ENCODE results near the gene TELO2. TPM values are rescaled to one million over a fixed set of nuclear protein-coding genes. Genes with fewer than 3 reads are reported as not detected.

Gene TELO2
- total and polyA plus RNA-seq, 4 donors, result 12.9 to 19.3 (median 16.2) TPM

DNA sequence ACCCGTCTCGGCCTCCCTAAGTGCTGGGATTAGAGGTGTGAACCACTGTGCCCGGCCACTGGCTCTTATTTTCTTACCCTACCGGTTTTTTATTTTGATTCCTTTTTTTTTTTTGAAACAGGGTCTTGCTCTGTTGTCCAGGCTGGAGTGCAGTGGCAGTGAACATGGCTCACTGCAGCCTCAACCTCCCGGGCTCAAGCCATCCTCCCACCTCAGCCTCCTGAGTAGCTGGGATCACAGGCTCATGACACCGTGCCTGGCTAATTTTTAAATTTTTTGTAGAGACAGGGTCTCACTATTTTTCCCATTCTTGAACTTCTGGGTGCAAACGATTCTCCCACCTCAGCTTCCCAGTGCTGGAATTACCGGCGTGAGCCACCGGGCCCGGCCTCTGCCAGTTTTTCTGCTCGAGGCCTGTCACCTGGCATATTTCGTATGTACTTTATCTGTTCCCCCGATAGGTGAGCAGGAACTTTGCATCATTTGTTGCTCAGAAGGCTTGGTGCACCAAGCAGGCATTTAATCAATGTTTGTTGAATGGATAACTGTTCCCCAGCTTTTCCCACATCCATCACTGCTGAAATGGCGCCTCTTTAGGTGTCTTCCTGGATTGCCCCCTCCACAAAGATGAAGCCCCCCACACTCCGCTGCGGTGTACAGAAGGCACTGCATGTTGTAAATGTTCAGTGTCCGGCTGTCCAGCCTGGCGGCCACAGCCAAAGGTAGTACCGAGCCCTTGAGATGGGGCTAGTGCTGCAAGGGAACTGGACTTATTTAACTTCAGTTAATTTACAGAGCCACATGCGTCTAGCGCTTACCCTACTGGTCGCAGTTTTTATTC, 858 bp upstream of the TELO2 start:
- Histone ChIP-seq H3K27me3 (ENCODE audit: control insufficient read depth in 4 of 4, insufficient read depth in 4 of 4, low read length in 3 of 4) (no peaks in the 10 kb centered on the region), H3K36me3 (ENCODE audit: control insufficient read depth in 4 of 4, insufficient read depth in 3 of 4, low read depth in 1 of 4, low read length in 3 of 4) (peaks cover 0 to 18% (median 12%) of the 10 kb centered on the region in 4 donors), H3K4me3 (ENCODE audit: low read depth in 1 of 3, low read length in 3 of 3) (peak overlapping the region; percentile 50 to 87 (median 80)), H3K4me1 (ENCODE audit: control insufficient read depth in 4 of 4, insufficient read depth in 4 of 4, low read length in 3 of 4) (peaks cover 9 to 22% (median 16%) of the 10 kb centered on the region in 4 donors), H3K27ac (ENCODE audit: low read depth in 1 of 2, low read length in 2 of 2) (peak overlapping the region; percentile 52 to 78), H3K9me3 (ENCODE audit: control insufficient read depth in 4 of 4, low read length in 3 of 4) (no peaks in the 10 kb centered on the region), H3K9ac (ENCODE audit: low read depth in 1 of 2, low read length in 2 of 2) (peak overlapping the region; percentile 49 to 65)
- 87% methylated on average over 23 of the region's 23 CpGs for WGBS
- TF ChIP-seq YY1 (IDR thresholded peaks at IDR 0.05) (no peak), RAD21 (IDR thresholded peaks at IDR 0.05) (no peak), SP1 (IDR thresholded peaks at IDR 0.05) (no peak), HNF4A (conservative IDR thresholded peaks at IDR 0.05) (no peak), NR2F2 (IDR thresholded peaks at IDR 0.05) (no peak), FOXA1 (IDR thresholded peaks at IDR 0.05) (no peak), HNF4G (IDR thresholded peaks at IDR 0.05) (no peak), RXRA (IDR thresholded peaks at IDR 0.05) (no peak)
- TF ChIP-seq, protein P1, sequence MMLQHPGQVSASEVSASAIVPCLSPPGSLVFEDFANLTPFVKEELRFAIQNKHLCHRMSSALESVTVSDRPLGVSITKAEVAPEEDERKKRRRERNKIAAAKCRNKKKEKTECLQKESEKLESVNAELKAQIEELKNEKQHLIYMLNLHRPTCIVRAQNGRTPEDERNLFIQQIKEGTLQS (IDR thresholded peaks at IDR 0.05), result no peak
- TF ChIP-seq, protein P2, sequence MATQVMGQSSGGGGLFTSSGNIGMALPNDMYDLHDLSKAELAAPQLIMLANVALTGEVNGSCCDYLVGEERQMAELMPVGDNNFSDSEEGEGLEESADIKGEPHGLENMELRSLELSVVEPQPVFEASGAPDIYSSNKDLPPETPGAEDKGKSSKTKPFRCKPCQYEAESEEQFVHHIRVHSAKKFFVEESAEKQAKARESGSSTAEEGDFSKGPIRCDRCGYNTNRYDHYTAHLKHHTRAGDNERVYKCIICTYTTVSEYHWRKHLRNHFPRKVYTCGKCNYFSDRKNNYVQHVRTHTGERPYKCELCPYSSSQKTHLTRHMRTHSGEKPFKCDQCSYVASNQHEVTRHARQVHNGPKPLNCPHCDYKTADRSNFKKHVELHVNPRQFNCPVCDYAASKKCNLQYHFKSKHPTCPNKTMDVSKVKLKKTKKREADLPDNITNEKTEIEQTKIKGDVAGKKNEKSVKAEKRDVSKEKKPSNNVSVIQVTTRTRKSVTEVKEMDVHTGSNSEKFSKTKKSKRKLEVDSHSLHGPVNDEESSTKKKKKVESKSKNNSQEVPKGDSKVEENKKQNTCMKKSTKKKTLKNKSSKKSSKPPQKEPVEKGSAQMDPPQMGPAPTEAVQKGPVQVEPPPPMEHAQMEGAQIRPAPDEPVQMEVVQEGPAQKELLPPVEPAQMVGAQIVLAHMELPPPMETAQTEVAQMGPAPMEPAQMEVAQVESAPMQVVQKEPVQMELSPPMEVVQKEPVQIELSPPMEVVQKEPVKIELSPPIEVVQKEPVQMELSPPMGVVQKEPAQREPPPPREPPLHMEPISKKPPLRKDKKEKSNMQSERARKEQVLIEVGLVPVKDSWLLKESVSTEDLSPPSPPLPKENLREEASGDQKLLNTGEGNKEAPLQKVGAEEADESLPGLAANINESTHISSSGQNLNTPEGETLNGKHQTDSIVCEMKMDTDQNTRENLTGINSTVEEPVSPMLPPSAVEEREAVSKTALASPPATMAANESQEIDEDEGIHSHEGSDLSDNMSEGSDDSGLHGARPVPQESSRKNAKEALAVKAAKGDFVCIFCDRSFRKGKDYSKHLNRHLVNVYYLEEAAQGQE (IDR thresholded peaks at IDR 0.05), result no peak
- TF ChIP-seq, protein P3, sequence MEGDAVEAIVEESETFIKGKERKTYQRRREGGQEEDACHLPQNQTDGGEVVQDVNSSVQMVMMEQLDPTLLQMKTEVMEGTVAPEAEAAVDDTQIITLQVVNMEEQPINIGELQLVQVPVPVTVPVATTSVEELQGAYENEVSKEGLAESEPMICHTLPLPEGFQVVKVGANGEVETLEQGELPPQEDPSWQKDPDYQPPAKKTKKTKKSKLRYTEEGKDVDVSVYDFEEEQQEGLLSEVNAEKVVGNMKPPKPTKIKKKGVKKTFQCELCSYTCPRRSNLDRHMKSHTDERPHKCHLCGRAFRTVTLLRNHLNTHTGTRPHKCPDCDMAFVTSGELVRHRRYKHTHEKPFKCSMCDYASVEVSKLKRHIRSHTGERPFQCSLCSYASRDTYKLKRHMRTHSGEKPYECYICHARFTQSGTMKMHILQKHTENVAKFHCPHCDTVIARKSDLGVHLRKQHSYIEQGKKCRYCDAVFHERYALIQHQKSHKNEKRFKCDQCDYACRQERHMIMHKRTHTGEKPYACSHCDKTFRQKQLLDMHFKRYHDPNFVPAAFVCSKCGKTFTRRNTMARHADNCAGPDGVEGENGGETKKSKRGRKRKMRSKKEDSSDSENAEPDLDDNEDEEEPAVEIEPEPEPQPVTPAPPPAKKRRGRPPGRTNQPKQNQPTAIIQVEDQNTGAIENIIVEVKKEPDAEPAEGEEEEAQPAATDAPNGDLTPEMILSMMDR (IDR thresholded peaks at IDR 0.05; ENCODE audit: low read depth, low read length, missing input control), result no peak
- DNase-seq (ENCODE audit: low spot score), result no peak

DNA sequence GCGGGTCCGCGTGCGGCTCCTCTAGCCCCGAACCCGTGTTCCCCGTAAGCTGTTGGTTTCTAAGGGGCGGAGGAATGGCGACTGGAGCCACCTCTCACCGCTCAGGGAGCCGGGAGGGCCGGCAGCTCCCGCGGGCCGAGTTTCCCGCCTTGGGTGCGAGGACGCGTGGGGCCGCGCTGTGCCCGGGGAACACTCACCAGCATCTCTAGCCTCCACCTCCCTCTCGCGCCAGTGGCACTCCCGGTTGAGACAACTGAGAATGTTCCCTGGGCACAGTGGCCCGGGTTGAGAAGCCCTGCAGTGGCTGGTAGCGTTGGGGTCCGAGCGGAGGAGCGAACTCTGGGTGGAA, 560 bp downstream of the TELO2 start:
- Histone ChIP-seq H3K36me3 (ENCODE audit: control insufficient read depth in 4 of 4, insufficient read depth in 3 of 4, low read depth in 1 of 4, low read length in 3 of 4) (peaks cover 0 to 23% (median 13%) of the 10 kb centered on the region in 4 donors), H3K27me3 (ENCODE audit: control insufficient read depth in 4 of 4, insufficient read depth in 4 of 4, low read length in 3 of 4) (no peaks in the 10 kb centered on the region), H3K27ac (ENCODE audit: low read depth in 1 of 2, low read length in 2 of 2) (no peak overlapping the region), H3K4me3 (ENCODE audit: low read depth in 1 of 3, low read length in 3 of 3) (peak overlapping the region; percentile 87 to 92 (median 89)), H3K9ac (ENCODE audit: low read depth in 1 of 2, low read length in 2 of 2) (peak overlapping the region; percentile 44 to 66), H3K4me1 (ENCODE audit: control insufficient read depth in 4 of 4, insufficient read depth in 4 of 4, low read length in 3 of 4) (peaks cover 9 to 22% (median 16%) of the 10 kb centered on the region in 4 donors), H3K9me3 (ENCODE audit: control insufficient read depth in 4 of 4, low read length in 3 of 4) (no peaks in the 10 kb centered on the region)
- TF ChIP-seq YY1 (IDR thresholded peaks at IDR 0.05) (no peak), FOXA2 (IDR thresholded peaks at IDR 0.05) (no peak)
- under 1% methylated on average over 30 of the region's 30 CpGs for WGBS
- DNase-seq (ENCODE audit: low spot score), result no peak
